ENCODE measurements around the gene KIF25.

KIF25 gene

DNA sequence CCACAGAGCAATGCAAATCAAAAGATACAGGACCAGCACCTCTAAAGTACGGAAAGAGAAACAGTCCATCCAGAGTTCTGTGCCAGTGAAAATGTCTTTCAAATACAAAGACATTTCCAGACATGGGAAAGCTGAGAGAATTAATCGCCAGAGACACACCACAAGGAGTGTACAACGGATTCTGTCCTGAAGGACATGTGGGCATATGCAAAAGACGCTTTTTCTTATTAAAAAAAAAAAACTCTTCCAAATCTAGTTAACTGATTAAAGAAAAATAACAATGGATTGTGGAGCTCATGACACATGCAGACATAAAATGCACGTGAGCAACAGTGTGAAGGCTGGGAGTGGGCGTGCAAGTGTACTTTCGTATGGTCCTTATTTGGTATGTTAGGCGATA, 22.8 kb downstream of the KIF25 start:
- DNase-seq, result no peak

DNA sequence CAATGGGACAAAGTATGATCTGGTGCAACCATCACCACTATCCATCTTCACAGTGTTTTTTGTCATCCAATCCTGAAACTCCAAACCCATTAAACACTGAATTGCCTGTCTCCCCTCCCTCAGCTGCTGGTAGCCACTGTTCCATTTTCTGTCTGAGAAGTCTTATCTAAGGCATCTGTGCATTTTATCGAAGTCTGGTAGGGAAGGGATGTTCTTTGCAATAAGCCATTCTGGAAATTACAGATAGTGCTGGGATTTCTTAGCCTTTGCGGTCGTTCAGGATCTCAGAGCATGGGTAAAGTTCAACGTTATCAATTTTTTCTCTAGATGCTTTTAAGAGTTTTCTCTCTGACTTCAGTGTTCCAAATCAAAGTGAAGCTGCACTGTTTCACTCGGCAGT, 24.1 kb downstream of the KIF25 start:
- DNase-seq, result no peak

DNA sequence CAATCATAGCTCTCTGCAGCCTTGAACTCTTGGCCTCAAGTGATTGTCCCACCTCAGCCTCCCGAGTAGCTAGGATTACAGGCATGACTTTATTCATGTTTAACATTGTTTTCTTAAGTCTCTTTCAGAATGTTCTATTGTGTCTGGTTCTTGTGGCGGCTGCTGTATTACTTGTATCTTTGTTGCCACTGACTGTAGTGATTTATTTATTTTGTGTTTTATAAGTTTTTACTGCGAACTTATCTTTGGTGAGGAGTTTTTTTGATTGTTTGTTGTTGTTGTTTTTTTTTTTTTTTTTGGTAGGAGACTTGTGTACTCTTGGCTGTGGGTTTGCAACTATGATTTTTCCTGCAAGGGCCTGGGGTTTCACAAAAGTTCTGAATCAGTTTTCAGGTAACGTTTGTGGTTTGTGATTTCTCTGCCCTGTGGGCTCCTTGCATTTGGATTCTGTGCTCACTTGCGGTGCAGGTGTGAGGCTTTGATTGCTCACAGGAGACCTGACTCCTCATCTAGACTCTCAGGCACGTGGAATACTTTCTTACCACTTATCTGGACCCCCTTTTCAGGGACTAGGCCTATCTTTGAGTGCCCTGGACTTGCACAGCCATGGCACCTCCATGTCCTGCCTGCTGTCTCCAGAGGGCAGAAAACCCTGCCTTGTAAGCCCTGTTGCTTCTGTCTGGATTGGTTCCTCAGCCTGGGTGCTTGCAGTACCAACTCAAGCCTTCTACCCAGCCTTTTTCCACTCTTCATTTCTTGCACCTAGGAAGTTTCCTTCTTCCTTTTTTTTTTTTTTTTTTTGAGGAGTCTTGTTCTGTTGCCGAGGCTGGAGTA, 25.2 kb downstream of the KIF25 start:
- DNase-seq, result no peak

- DNase-seq, result no peak
Observed at GRCh38 chr6:168024951-168025510, 27.6 kb downstream of the KIF25 start.

DNA sequence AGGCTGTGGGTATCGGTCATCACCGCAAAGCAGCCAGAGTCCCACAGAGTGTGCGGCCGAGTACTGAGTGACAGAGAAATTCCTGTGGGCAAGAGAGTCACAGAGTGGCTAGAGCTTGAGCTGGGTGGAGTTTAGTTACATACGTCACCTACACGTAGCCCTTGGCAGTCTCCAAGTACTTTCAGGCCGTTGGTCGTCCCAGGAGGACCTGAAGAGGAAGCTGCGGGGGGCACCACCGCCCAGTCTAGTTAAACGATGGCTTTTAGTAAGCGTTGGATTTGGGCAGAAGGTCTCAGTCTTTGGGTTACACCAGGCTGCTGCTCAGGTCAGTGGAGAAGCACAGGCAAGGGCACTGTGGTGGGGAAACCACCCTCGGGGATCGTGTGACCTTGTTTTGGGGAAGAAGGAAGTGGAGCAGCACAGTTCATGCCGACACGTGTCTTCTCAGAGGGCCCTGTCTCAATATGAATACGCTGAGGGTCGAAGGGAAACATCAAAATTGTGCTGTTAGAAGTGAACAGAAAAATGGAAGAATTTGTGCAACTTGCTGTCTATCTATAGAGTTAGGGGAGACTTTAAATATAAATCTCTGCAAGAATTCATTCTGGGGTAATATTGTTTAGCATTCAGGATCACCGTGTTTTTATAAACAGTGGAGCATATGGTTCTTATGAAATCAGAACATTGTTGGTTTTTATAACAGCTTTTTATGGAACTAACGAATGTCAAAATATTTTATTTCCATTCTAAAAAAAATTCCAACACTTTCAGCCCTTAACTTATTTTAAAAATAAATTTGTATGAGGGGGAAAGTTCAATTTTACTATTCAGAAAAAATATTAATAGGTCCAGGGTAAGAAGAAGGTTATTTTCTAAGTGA, 28.6 kb downstream of the KIF25 start:
- no peak for DNase-seq

GRCh38 chr6:168026925-168027324, 29.5 kb downstream of the KIF25 start:
- DNase-seq, result no peak

- DNase-seq, result no peak
Observed at GRCh38 chr6:168027521-168027920, 30.1 kb downstream of the KIF25 start.

DNA sequence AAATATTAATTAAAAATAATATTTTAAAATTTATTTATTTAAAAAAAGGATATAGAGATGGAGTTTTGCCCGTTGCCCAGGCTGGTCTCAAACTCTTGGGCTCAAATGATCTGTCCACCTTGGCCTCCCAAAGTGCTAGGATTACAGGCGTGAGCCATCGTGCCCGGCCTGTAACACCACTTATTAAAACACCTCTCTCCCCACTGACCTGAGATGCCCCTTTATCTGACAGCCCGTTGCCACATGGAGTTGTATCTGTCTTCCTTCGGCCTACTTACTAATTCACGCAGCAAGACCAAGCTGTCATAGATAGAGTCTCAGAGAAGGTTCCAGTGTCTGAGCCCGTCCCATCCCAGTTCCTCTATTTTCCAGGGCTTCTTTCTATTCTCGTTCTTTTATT, 30.7 kb downstream of the KIF25 start:
- no peak for DNase-seq

GRCh38 chr6:168029459-168030217, 32.2 kb downstream of the KIF25 start:
- DNase-seq, result no peak

GRCh38 chr6:168030218-168030746, 32.8 kb downstream of the KIF25 start:
- no peak for DNase-seq

DNA sequence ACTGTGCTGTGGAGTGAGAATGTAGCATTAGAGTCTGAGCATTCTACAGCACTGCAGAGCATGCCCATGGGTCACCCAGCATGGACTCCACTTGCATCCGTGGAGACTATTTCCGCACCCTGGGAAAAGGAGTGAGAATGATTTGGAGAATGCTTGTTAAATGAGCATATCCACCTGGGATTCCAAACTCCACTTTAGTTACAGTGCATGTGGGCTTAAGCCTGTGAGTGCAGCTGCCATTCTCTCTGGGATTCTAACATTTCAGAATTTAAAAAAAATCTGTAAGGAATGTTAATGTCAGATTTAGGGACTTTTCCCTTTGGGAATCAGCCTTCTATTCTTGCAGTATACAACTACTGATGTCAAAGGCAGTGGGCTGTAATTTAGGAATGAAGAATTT, 33.4 kb downstream of the KIF25 start:
- DNase-seq, result no peak

DNA sequence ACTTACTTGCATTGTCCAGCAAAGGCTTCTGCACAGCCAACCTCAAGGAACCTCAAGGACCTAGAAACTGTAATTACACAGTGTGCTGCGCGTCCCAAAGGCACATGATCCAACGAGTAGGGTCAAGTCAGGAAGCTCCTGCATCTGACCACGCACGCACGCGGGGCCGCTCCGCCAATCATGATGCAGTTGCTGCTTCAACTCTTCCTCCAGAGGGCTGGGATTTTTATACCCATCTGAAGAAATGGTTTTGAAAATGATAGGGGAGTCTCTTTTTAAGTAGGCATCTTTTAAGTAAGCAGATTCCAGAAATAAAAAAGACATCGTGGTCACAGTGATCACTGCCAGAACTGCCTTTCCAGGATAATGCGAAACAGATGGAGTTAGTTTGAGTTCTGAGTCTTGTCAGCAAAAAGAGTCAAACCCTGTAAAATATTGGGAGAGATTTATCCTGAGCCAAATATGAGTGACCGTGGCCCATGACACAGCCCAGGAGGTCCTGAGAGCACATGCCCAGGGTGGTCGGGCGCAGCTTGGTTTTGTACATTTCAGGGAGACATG, 34.0 kb downstream of the KIF25 start:
- no peak for DNase-seq

DNA sequence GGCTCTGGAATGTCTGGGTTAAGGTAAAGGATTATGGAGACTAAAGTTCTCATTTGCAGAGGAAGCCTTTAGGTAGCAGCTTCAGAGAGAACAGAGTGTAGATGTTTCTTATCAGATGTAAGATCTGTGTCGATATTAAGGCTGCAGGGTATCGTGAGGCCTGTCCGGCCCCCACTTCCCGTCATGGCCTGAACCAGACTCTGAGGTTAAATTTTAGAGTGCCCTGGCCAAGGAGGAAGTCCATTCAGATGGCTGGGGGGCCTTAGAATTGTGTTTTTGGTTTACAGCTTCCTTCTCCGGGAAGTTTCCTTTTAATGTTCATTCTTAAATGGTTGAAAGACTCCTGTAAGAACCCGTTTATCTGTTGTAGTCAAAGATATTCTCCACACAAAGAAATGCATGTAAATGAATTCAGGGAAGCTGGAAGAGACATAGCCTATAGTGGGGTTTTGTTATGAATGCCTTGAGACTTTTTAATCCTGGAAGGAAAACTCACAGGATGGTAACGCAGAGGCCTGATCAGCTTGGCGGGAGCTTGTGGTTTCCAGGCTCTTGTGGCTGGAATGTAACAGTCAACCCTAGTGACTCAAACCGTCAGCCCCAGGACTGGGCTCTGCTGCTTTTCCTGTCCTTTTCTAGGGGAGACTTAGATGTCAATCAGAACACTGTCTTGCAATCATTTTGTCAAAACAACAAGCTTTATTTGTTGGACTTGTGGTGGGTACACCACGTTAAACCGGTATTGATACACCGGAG, 34.7 kb downstream of the KIF25 start:
- DNase-seq, result no peak

DNA sequence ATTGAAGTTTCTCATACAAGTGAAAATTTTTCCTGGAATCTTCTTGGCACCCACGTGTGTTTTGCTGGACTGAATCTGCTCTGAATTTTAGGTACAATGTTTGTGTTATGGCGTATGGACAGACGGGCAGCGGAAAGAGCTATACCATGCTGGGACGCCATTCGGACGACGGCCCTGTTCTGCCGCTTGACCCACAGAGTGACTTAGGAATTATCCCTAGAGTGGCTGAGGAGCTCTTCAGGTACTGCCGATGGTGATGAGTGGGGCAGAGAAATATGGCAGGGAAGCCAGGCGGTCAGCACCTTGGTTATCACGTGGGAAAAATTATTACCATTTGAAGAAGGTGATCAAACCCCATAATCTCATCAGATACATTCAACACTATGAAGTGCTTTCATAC, 36.3 kb downstream of the KIF25 start:
- no peak for DNase-seq

GRCh38 chr6:168034537-168034936, 37.1 kb downstream of the KIF25 start:
- no peak for DNase-seq

GRCh38 chr6:168035098-168035660, 37.7 kb downstream of the KIF25 start:
- DNase-seq, result peak; percentile 10 to 21

DNA sequence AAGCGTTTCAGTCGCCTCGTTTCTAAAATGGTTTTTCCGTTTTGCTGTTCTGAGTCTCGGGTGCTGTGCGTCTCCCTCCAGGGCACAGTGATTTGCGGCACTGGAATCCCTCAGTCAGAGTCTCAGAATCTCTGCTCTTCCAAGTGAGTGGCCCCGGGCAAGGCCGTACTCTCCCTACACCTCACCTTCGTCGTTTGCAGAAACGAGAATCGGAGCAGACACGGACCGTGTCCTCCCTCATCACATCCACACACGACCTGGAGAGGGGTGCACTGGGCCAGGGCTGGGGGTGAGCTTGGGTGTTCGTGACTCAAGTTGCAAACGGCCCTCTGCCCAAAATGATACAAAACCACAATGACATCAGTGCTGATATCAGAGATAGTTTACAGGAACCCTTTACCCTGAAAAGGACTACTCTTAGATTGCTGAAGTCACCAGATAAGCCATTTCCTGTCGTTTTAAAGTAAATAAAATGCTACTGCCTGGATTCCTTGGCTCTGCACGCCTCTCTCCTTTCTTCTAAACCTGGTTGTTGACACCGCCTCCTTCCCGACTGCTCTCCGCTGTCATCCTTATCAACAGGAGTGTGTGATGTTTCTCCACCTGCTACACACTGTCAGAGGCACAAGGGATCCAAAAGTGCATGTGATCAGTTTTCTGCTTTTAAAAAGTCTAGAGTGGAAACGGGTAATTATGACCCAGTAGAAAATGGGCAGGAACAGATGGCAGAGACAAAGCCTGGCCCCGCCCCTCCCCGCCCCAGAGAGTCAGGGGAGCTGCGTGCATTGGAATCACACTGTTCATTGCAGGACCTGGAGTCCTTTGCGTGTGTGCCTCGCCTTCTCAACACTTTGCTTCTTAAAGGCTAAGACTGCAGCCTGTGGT, 38.4 kb downstream of the KIF25 start:
- no peak for DNase-seq

DNA sequence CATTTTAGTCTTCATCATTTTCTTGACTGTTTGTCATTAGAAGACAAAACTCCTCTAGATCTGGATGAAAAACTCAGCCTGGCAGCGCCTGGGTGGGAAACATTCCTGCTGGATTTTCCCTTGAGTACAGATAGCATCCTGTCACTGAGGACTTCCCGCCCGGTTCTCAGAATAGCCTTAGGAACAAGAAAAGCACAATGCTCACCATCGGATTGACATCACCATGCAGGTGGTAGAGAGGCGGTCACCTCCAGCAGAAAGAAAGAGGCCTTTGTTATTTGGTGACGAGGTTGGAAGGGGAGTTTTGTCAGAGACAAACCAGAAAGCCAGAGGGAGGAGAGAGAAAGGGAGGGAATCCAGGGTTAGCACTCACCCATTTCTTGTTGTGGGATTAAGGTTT, 39.8 kb downstream of the KIF25 start:
- no peak for DNase-seq

DNA sequence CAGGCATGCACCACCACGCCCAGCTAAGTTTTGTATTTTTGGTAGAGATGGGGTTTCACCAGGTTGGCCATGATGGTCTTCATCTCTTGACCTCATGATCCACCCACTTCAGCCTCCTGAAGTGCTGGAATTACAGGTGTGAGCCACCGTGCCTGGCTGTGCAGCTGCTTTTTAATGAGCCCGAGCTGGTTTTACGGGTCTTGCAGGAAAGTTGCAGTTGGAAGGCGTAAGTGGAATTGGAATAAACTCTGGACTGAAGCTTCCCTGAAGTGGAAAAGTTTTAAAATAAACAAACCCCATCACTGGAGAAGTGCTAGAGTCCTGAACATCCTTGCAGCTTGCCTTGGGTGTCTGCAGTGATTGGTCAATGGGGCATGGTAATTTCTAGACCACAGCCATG, 40.4 kb downstream of the KIF25 start:
- no peak for DNase-seq

DNA sequence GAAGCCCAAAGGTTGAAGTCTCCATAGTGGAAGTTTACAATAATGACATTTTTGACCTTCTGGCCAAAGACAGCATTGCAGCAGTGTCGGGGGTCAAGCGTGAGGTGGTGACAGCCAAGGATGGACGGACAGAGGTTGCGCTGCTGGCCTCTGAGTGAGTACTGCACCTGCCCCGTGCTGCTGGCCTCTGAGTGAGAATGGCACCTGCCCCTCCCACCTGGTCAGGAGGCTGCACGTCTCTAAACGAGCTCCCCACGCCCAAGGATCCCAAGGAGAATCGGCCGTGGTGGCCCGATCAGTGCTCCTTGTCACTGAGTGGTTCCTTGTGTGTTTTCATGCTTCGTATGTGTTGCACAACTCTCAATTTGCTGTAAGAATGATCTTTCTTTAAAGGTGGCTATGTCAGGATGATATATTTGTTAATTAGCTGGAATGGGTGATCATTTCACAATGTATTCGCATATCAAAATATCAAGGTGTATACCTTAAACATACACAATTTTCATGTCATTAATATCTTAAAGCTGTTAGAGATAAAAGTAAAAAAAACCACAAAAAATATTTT, 41.2 kb downstream of the KIF25 start:
- no peak for DNase-seq

All from SHP77 (cell line).